GM12801 (cell line): Measurements from ENCODE around the gene PLA2G12B.

ENCODE experiments used
- CTCF ChIP-seq: IDR thresholded peaks from one replicate; pipeline ENCODE4 v1.5.1; 2011; ENCODE audit warnings: control low read depth; ENCODE audit not compliant: insufficient read length; ENCODE audit errors: extremely low read depth

PLA2G12B gene

GRCh38 chr10:72928798-72929197 is 25.8 kb downstream of the PLA2G12B start:
- TF ChIP-seq CTCF = no peak

GRCh38 chr10:72927485-72927884 is 27.1 kb downstream of the PLA2G12B start:
- TF ChIP-seq CTCF = no peak

- TF ChIP-seq CTCF = no peak
Measured at GRCh38 chr10:72925951-72926465, 28.6 kb downstream of the PLA2G12B start.

- no peak for TF ChIP-seq CTCF
Measured at GRCh38 chr10:72924351-72924750, 30.3 kb downstream of the PLA2G12B start.

GRCh38 chr10:72918352-72918751 is 36.3 kb downstream of the PLA2G12B start:
- no peak for TF ChIP-seq CTCF

- TF ChIP-seq CTCF = no peak
Measured at GRCh38 chr10:72913287-72913686, 41.3 kb downstream of the PLA2G12B start.

GRCh38 chr10:72912736-72913135 is 41.9 kb downstream of the PLA2G12B start:
- TF ChIP-seq CTCF = no peak

- TF ChIP-seq CTCF = no peak
Measured at GRCh38 chr10:72911758-72912157, 42.8 kb downstream of the PLA2G12B start.
